Caco-2 (cell line): ENCODE data around the gene PEX5L. TPM values are rescaled to one million over a fixed set of nuclear protein-coding genes. Genes with fewer than 3 reads are reported as not detected.

Source experiments
- BruUV-seq: library from RNA; stranded (reverse); fragments of 400-500 nt; replicated peaks from 2 replicates; lab custom pipeline; 2021; lab: Mats Ljungman, UMichigan
- CTCF ChIA-PET: fragments of 300-600 bp; sonication (Branson Sonifier 250); formaldehyde crosslinking; loops from one replicate; lab custom pipeline; 2022; ENCODE audit warnings: antibody characterized with exemption; lab: Charles Lee
- POLR2A ChIA-PET: fragments of 300-600 bp; sonication (Branson Sonifier 250); formaldehyde crosslinking; loops from one replicate; lab custom pipeline; 2022; ENCODE audit warnings: antibody characterized with exemption; lab: Charles Lee
- DNase-seq, 2 experiments: peaks; one replicate each; pipeline versions ENCODE4 v3.0.0 to v3.0.0-alpha.2; 2020 to 2022
- H3K27me3 ChIP-seq: replicated peaks from 2 replicates; pipeline ENCODE4 v1.6.0; 2011; ENCODE audit warnings: low read length; ENCODE audit not compliant: control insufficient read depth, insufficient read depth
- H3K36me3 ChIP-seq: 2 replicates; pipeline ENCODE4 v1.5.1; 2011; ENCODE audit warnings: low read length; ENCODE audit not compliant: control insufficient read depth, insufficient read depth
- H3K4me1 ChIP-seq: fragments of 250-450 bp; sonication (Bioruptor Pico); 2 replicates; pipeline ENCODE4 v1.5.1; 2020; ENCODE audit warnings: mild to moderate bottlenecking
- H3K4me3 ChIP-seq: 2 replicates; pipeline ENCODE4 v1.5.1; 2011; ENCODE audit warnings: low read depth, mild to moderate bottlenecking, control low read depth, low read length
- H3K9me3 ChIP-seq: fragments of 250-450 bp; sonication (Bioruptor Pico); 2 replicates; pipeline ENCODE4 v1.5.1; 2020; ENCODE audit warnings: mild to moderate bottlenecking, moderate library complexity
- H3K27ac Mint-ChIP-seq: one replicate; pipeline ENCODE4 v1.8.0; 2022; ENCODE audit warnings: mixed read lengths; ENCODE audit not compliant: unreplicated experiment
- H3K27me3 Mint-ChIP-seq: one replicate; pipeline ENCODE4 v1.8.0; 2022; ENCODE audit warnings: mixed read lengths; ENCODE audit not compliant: insufficient read depth, unreplicated experiment
- H3K36me3 Mint-ChIP-seq: one replicate; pipeline ENCODE4 v1.8.0; 2022; ENCODE audit warnings: mild to moderate bottlenecking, mixed read lengths; ENCODE audit not compliant: insufficient read depth, unreplicated experiment
- H3K4me1 Mint-ChIP-seq: one replicate; pipeline ENCODE4 v1.8.0; 2022; ENCODE audit warnings: low read depth, mixed read lengths; ENCODE audit not compliant: unreplicated experiment
- H3K4me3 Mint-ChIP-seq: one replicate; pipeline ENCODE4 v1.8.0; 2022; ENCODE audit warnings: mild to moderate bottlenecking, moderate library complexity, mixed read lengths; ENCODE audit not compliant: unreplicated experiment
- H3K9me3 Mint-ChIP-seq: one replicate; pipeline ENCODE4 v1.8.0; 2022; ENCODE audit warnings: mixed read lengths; ENCODE audit not compliant: unreplicated experiment
- intact Hi-C: fragments of 100-400 bp; cut with micrococcal nuclease; formaldehyde crosslinking; loops from one replicate; pipeline ENCODE4 v1.10.0; 2022; ENCODE audit not compliant: unreplicated experiment
- total RNA-seq: library from RNA; stranded (reverse); gene quantifications from 2 replicates; pipeline ENCODE4 v1.2.3, GENCODE V29; 2022
- TF ChIP-seq, protein P1 (sequence below), 2 experiments: fragments of 200-600 bp in 1 of 2; IDR thresholded peaks; 1 replicate in 1 of 2; 2 replicates in 1 of 2; pipeline versions ENCODE4 v1.5.1 to v1.8.0; 2011 to 2022; ENCODE audit warnings: antibody characterized with exemption in 1 of 2, control low read depth in 1 of 2, inconsistent platforms in 1 of 2, low read depth in 1 of 2, low read length in 1 of 2, mild to moderate bottlenecking in 1 of 2, moderate library complexity in 1 of 2; ENCODE audit not compliant: insufficient read depth in 1 of 2, severe bottlenecking in 1 of 2, unreplicated experiment in 1 of 2

Gene PEX5L
- total RNA-seq, 1 experiment from 2014 or later: not detected

DNA sequence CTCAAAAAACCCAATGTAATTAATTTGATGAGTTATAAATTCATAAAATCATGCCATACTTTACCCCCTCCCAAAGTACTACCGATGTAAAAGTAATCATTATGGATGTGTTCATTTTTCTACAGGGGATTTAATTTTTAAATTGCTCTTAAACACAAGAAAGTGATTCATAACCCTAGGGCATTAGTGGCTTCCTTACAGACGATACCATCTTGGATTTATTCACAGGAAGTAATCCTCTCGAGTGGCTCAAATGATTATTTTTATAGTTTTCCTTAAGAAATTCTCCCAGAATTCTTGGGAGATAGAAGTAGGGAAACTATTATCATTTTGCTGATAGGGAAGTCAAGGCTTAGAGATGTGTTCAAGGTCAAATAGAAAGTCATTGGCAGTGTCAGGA lies 80.9 kb downstream of the PEX5L start:
- no peaks in the 10 kb centered on the region for H3K4me1 ChIP-seq
- no TSS peak for BruUV-seq
- H3K4me3 Mint-ChIP-seq: no peak overlapping the region
- no peaks in the 10 kb centered on the region for H3K4me1 Mint-ChIP-seq
- POLR2A ChIA-PET: no interaction called here
- no peak for DNase-seq
- CTCF ChIA-PET: no interaction called here
- H3K4me3 ChIP-seq: no peak overlapping the region
- intact Hi-C loops: no loop called here
- H3K27me3 ChIP-seq: no peaks in the 10 kb centered on the region
- H3K9me3 Mint-ChIP-seq: no peaks in the 10 kb centered on the region
- peaks cover 16% of the 10 kb centered on the region for H3K27me3 Mint-ChIP-seq
- H3K36me3 Mint-ChIP-seq: no peaks in the 10 kb centered on the region
- no peaks in the 10 kb centered on the region for H3K36me3 ChIP-seq
- no peak overlapping the region for H3K27ac Mint-ChIP-seq
- H3K9me3 ChIP-seq: no peaks in the 10 kb centered on the region
- TF ChIP-seq, protein P1, sequence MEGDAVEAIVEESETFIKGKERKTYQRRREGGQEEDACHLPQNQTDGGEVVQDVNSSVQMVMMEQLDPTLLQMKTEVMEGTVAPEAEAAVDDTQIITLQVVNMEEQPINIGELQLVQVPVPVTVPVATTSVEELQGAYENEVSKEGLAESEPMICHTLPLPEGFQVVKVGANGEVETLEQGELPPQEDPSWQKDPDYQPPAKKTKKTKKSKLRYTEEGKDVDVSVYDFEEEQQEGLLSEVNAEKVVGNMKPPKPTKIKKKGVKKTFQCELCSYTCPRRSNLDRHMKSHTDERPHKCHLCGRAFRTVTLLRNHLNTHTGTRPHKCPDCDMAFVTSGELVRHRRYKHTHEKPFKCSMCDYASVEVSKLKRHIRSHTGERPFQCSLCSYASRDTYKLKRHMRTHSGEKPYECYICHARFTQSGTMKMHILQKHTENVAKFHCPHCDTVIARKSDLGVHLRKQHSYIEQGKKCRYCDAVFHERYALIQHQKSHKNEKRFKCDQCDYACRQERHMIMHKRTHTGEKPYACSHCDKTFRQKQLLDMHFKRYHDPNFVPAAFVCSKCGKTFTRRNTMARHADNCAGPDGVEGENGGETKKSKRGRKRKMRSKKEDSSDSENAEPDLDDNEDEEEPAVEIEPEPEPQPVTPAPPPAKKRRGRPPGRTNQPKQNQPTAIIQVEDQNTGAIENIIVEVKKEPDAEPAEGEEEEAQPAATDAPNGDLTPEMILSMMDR (IDR thresholded peaks at IDR 0.05; ENCODE audit: insufficient read depth in 1 of 2, low read depth in 1 of 2, low read length in 1 of 2, severe bottlenecking in 1 of 2, unreplicated experiment in 1 of 2): no peak

DNA sequence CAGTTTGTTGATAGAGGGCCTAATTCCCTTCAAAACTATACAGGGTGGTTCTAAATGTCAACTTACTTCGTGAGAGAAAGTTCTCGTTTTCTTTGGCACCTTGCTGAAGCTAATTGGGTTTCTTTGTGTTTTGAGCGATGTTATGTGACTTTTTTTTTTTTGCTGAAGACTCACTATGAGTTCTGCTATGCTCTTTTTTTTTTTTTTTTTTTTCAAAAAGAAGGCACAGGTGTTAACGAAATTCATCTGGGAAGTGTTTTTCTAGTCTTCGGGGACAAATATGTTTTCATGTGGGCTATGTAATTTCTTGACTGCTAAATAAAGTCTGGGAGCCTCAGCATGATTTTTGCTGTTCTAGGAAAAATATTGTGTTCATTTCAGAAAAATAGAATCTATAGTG lies 81.5 kb downstream of the PEX5L start:
- H3K9me3 ChIP-seq: no peaks in the 10 kb centered on the region
- TF ChIP-seq, protein P1 (IDR thresholded peaks at IDR 0.05; ENCODE audit: insufficient read depth in 1 of 2, low read depth in 1 of 2, low read length in 1 of 2, severe bottlenecking in 1 of 2, unreplicated experiment in 1 of 2): no peak
- intact Hi-C loops: no loop called here
- no peak overlapping the region for H3K4me3 ChIP-seq
- H3K27ac Mint-ChIP-seq: no peak overlapping the region
- no TSS peak for BruUV-seq
- POLR2A ChIA-PET: no interaction called here
- H3K4me1 ChIP-seq: no peaks in the 10 kb centered on the region
- H3K36me3 ChIP-seq: no peaks in the 10 kb centered on the region
- no peak overlapping the region for H3K4me3 Mint-ChIP-seq
- CTCF ChIA-PET: no interaction called here
- H3K36me3 Mint-ChIP-seq: no peaks in the 10 kb centered on the region
- peaks cover 16% of the 10 kb centered on the region for H3K27me3 Mint-ChIP-seq
- H3K27me3 ChIP-seq: no peaks in the 10 kb centered on the region; the same call in 1 of the 2 replicates
- DNase-seq: no peak
- no peaks in the 10 kb centered on the region for H3K4me1 Mint-ChIP-seq
- no peaks in the 10 kb centered on the region for H3K9me3 Mint-ChIP-seq

DNA sequence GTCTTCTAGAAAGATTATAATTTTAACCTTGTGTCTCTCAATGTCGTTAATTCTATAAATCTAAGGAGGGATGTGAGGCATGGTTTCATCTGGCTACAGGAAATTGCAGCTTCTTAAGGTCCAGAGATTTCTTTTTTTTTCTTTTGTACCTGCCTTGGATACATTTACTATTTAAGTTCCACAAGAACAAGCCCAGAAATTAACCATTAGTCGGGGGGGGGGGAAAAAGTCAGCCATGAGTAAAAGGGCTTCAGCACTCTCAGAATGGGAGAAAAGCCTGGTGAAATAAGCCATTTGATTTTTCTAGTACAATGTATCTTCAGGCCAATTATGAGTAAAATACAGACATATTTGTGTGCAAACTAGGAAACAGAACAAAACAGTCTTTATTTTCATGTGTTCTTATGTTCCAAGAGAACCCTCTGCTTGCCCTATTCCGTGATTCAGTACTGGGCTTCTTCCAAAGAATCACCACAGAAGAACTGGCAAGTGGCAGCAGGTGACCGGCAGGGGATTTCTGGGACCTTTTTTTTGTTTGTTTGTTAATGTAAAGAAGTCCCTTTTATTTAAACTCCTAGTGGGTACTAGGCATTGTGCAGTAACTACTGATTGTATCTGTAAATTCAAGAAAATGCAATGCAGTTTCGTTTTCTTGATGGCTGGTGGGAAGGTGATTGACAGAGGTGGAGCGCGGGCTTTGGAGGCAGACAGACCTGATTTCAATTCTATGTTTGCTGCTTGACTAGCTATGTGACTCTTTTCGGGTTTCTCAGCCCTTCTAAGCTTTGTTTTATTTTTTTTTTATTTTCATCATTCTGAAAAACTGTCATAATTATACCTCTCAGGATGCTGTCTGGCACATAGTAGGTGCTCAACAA lies 82.5 kb downstream of the PEX5L start:
- Mint-ChIP-seq H3K4me1 (no peaks in the 10 kb centered on the region), H3K4me3 (no peak overlapping the region), H3K36me3 (no peaks in the 10 kb centered on the region), H3K27ac (no peak overlapping the region), H3K9me3 (no peaks in the 10 kb centered on the region), H3K27me3 (peaks cover 11% of the 10 kb centered on the region)
- BruUV-seq: no TSS peak
- H3K27me3 ChIP-seq: no peaks in the 10 kb centered on the region; the same call in 1 of the 2 replicates
- H3K4me1 ChIP-seq: no peaks in the 10 kb centered on the region
- no peak for DNase-seq
- ChIA-PET POLR2A (no interaction called here), CTCF (no interaction called here)
- intact Hi-C loops: no loop called here
- TF ChIP-seq, protein P1 (IDR thresholded peaks at IDR 0.05; ENCODE audit: insufficient read depth in 1 of 2, low read depth in 1 of 2, low read length in 1 of 2, severe bottlenecking in 1 of 2, unreplicated experiment in 1 of 2): no peak
- no peaks in the 10 kb centered on the region for H3K36me3 ChIP-seq
- no peaks in the 10 kb centered on the region for H3K9me3 ChIP-seq
- no peak overlapping the region for H3K4me3 ChIP-seq
